ENCODE measurements around the gene EEPD1.

EEPD1 gene

DNA sequence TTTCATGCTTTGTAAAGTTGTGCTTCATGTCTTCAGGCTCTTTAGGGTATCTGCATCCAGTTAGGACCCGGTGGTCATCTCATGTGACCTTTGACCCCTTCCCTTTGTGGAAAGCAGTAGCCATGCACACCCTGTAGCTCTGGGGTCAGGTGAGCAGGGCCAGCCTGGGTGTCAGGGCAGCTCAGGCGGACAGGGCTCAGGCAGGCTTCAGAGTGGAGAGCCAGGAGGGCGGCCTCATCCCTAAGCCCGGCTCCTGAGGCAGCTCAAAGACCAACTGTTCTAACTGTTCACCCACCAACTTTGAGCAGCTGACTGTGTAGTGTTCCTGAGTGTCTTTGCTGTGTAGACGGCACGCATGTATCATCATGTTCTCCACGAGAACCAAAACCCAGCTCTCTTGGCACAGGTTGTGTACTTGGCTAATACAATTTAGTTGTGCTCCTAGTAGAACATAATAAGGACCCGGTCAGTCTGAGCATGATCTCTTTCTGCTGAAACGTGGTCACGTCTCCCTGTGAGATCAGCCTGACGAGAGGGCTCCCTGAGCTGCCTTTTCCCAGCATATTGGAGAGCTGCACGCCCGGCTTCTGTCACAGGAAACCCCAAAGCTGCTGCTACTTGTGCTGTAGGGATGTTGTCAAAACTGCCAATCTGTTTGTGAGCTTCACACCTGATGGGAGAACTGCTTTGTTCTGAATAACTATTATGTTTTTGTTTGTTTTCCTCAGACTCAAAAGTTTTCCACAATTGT lies 30.0 kb downstream of the EEPD1 start:
- TF ChIP-seq, protein P1, sequence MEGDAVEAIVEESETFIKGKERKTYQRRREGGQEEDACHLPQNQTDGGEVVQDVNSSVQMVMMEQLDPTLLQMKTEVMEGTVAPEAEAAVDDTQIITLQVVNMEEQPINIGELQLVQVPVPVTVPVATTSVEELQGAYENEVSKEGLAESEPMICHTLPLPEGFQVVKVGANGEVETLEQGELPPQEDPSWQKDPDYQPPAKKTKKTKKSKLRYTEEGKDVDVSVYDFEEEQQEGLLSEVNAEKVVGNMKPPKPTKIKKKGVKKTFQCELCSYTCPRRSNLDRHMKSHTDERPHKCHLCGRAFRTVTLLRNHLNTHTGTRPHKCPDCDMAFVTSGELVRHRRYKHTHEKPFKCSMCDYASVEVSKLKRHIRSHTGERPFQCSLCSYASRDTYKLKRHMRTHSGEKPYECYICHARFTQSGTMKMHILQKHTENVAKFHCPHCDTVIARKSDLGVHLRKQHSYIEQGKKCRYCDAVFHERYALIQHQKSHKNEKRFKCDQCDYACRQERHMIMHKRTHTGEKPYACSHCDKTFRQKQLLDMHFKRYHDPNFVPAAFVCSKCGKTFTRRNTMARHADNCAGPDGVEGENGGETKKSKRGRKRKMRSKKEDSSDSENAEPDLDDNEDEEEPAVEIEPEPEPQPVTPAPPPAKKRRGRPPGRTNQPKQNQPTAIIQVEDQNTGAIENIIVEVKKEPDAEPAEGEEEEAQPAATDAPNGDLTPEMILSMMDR (IDR thresholded peaks at IDR 0.05): no peak
- H3K27ac ChIP-seq: no peak overlapping the region
- DNase-seq (ENCODE audit: low spot score): no peak
- H3K4me3 ChIP-seq: no peak overlapping the region

DNA sequence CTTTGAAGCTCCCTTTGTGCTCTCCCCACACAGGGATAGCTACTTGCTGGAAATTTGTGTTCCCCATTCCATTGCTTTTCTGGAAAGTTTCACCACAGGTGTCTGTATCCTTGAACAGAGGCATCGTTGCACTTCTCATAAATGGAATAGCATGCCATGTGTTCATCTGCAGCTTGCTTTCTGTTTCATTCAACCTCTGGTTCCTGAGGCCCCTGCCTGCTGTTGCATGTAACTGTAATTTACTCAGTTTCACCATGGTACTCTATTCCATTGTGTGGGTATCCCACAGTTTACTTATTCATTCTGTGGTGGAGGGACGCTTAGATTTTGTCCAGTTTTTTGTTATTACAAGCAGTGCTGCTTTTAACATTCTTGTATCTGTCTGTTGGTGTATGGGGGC lies 32.0 kb downstream of the EEPD1 start:
- Histone ChIP-seq H3K4me3 (no peak overlapping the region), H3K27ac (no peak overlapping the region)
- TF ChIP-seq, protein P1 (IDR thresholded peaks at IDR 0.05): no peak
- DNase-seq (ENCODE audit: low spot score): no peak

DNA sequence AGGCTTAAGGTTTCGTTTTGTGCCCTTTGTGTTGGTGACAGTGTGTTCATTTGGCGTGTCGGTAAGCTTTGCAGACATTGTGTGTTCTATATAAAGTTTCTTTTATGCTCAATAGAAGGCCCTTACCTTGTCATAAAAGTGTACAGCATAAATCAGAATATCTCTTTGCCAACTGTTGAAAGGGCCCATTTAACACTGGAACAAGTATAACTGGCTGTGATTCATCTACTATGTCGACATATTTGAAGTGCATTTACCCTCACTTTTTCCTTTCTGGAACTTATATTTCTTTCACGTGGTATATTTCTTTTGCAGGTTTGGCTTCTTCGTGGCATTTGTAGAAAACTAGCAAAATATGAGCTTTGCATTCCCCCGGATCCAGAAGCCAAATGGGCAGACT lies 32.7 kb downstream of the EEPD1 start:
- Histone ChIP-seq H3K27ac (no peak overlapping the region), H3K4me3 (no peak overlapping the region)
- DNase-seq (ENCODE audit: low spot score): no peak
- TF ChIP-seq, protein P1 (IDR thresholded peaks at IDR 0.05): no peak

DNA sequence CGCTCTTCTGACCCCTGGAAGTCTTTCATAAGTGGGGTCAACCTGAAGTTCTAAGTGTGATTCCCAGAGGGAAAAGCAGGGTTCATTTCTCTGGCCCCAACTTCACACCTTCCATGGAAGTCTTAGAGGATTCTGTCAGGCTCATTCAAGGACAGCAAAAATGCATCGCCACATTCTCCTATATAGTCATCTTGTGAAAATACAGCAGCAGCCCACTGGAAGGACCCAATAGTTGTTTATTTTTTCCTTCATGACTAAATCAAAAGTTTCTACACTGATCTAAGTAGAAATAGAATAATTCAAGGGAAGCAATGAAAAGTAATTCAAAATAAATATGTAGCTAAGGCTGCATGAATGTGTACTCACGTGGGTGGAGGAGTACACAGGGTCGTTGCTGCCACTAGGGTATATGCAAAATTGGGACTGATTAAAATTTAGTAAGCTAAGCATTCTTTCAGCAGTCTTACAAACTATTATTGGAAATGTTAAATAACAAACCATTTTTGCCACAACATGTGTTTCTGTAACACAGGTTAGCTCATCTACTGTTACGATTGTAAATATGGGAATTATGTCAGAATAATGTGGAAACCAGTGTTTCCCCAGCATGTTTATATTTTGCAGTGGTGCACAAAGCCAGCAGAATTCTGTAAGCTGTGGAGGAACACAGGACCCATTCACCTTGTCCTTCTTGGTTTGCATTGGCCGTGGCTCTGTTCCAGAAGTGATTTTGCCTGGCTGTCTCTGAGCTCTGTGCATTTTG lies 33.5 kb downstream of the EEPD1 start:
- Histone ChIP-seq H3K4me3 (no peak overlapping the region), H3K27ac (no peak overlapping the region)
- TF ChIP-seq, protein P1 (IDR thresholded peaks at IDR 0.05): no peak
- no peak for DNase-seq (ENCODE audit: low spot score)

DNA sequence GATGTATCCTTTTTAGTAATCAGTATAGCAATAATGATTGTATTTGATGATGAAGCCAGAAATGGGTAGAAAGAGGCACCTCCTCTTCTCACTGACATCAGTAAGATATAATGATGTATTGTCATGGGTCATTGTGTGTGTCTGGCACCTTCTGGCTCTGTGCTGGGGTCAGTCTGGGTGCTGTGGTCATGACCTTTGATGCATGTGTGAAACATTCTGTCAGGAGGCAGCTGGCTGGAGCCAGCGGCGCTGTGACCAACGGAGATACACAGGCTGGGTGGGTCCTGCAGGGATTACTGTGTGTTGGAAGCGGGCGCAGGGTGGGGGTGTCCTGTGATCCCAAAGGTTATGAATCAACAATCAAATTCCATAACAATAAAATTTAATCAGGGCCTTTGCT lies 35.2 kb downstream of the EEPD1 start:
- no peak for DNase-seq (ENCODE audit: low spot score)
- Histone ChIP-seq H3K27ac (no peak overlapping the region), H3K4me3 (no peak overlapping the region)
- TF ChIP-seq, protein P1 (IDR thresholded peaks at IDR 0.05): no peak

DNA sequence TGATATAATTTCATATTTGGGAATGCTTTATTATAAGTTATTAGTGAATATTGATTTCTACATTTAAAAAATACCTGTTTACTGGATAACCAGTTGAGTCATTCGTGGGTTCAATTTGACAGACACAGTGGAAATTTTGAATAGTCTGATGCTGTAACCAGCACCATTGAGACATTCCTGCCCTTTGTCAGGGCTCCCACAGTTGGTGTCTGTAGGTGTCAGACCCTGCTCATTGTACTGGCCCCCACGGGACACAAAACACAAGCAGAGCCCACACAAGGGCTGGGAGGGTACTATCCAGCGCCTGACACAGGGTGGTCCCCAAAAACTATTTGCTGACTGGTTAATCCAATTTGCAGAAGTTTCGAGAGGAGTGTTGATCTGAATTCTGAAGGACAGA lies 35.9 kb downstream of the EEPD1 start:
- DNase-seq (ENCODE audit: low spot score): no peak
- Histone ChIP-seq H3K27ac (no peak overlapping the region), H3K4me3 (no peak overlapping the region)
- TF ChIP-seq, protein P1 (IDR thresholded peaks at IDR 0.05): no peak

Data from coronary artery (tissue), 2 donors.